Renal cortex interstitium (tissue), 11 donors: ENCODE results near the gene SLC16A2. TPM values are rescaled to one million over a fixed set of nuclear protein-coding genes. Genes with fewer than 3 reads are reported as not detected.
"Not testable (repeated sequence)": the region's sequence is repeated elsewhere in the genome, so short reads cannot be mapped to it uniquely, and the experiment has no call there.

Source experiments
- DNase-seq, 11 donors: peaks; one replicate each; pipeline ENCODE4 v3.0.0-alpha.2; 2013; ENCODE audit warnings: low read depth in 9 of 11, low spot score in 4 of 11; ENCODE audit errors: extremely low read depth in 1 of 11
- polyA plus RNA-seq, 3 donors: library from polyadenylated mRNA; unstranded; fragments of 120-200 nt; gene quantifications; one replicate each; pipeline ENCODE4 v1.2.1, GENCODE V29; 2013; ENCODE audit not compliant: insufficient read length in 3 of 3

SLC16A2 gene
- polyA plus RNA-seq, 3 donors: 27.4 to 33.0 (median 28.8) TPM

DNA sequence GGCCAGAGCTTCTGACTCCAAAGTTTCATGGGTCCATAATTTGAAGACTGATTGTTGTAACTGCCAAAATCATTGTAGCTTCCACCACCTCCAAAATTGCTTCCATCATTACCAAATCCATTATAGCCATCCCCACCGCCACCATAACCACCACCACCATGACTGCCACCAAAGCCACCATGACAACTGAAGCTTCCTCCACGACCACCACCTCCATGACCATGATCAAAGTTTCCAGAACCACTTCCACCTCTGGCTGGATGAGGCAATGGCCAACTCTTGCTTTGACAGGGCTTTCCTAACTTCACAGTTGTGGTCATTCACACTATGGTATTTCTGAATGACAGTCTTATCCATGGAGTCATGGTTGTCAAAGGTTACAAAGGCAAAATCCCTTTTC lies 51.8 kb downstream of the SLC16A2 start:
- DNase-seq: not testable (repeated sequence)

DNA sequence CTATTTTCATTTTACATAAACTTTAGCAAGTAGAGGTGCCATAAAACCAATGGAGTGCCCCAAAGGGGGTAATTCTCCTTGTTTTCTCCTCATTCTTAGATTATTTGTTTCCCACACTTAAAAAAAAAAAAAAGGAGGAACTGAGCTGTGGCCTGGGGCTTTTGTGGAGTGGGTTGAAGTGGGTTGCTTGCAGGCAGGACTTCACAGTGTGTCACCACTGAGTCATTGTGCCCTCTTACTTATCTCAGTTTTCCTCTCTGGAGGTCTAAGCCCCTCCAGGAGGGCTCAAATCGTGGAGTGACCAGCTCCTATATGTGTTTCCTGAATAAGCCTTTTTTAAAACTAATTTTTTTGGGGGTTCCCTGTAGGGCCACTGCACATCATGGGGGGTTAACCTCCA lies 69.0 kb downstream of the SLC16A2 start:
- DNase-seq: no peak

DNA sequence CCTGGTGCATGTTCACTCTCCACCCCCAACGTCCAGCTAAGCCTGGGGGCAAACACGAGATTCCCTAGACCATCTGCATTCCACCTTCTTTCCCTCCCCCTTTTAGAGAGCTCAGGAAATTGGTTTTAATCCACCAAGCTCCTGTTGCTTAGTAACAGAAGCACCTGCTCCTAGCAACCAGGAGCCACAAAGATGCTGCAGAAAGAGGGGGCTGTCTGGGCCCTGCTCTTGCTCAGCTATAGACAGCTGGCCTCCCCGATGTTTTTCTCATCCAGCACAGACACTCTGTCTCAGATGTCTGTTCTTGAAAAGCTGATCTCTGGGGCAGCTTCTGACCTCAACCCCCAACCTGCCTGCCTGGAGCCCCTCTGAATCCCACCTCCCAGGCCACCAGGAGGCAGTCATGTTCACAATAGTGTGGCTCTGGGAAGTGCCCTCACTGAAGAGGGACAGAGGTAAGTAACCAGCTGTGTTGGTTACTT lies 71.5 kb downstream of the SLC16A2 start:
- DNase-seq: no peak

DNA sequence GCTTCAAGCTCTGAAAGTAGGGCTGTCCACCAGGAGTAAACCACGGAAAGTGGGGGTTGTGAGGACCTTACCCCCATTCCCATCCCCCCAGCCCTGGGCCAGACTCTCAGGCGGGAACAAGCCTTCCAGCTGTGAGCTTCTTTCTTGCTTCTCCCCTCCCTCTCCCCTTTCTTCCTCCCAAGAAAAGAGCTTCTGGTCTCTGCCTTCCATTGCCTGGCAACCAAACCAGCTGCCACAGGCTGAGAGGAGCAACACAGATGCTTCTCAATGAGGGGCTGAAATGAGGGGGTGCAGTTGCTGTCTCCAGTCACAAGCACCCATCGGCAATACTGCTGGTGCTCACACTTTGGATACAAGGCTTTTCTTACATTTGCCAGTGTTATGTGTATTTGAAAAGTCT lies 72.5 kb downstream of the SLC16A2 start:
- DNase-seq: no peak

DNA sequence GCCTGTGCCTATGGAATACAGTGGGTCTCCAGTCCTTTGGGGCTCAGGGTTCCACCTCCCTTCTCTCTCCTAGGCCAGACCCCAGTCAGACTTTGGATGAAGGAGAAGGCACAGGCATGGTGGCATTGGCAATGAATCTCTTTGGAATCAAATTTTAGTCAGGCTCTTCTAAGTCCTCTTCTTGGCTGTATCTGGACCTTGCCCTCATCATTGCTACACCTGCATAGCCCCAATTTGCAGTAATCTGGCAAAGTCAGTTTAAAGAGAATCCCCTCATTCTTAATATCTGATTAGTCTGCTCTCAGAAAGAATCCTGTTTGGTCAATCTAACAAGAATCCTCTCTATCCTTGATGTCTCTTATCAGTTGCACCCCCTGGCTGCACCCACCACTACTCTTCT lies 77.6 kb downstream of the SLC16A2 start:
- no peak for DNase-seq

DNA sequence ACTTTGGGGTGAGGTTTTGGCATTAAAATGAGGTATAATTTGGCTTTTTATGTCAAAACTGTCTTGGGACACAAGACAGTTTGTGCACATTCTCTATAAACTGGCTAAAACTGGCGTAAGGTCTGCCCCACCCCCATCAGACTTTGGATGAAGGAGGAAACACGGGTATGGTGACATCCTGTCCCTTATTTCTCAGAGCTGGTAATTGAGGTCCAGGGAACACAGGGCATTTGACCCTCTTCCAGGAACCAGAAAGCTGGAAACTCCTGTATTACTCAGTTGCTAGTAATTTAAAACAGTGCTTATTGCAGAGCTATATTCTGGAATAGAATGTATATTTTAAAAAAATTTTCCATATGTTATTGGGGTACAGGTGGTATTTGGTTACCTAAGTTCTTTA lies 78.8 kb downstream of the SLC16A2 start:
- no peak for DNase-seq

DNA sequence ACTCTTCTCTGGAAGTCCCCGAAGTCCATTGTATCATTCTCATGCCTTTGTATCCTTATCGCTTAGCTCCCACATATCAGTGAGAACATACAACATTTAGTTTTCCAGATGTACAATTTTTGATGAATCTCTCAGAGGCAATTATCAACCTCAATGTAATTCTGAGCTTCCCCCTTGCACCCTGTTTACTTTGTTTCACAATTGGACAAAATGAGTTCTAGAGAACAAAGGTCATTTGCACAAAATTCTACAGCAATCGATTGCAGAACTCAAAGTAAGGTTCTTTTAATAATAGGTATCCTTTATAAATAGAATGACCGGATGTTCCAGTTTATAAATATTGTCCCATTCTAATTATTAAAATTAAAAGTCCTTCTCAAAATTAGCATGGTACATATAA lies 79.3 kb downstream of the SLC16A2 start:
- DNase-seq: no peak

DNA sequence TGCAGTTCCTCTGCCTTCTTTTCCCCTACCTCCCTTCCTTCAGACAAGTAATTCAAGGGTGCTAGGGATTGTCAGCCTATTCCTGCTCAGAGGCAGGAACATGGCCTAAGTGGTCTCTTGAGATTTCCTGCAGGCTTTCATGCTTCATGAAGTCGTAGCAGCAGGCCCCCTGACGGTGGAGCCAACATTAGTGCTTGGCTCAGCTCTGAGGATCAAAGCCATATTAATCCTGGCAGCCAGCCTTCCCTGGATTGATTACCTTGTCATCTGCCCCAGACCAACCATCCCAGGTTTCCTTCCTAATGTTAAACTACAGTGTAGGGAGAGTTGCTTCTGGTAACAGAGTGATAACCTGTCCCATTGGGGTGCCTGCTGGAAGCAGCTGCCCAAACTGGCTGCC lies 84.1 kb downstream of the SLC16A2 start:
- DNase-seq: no peak

DNA sequence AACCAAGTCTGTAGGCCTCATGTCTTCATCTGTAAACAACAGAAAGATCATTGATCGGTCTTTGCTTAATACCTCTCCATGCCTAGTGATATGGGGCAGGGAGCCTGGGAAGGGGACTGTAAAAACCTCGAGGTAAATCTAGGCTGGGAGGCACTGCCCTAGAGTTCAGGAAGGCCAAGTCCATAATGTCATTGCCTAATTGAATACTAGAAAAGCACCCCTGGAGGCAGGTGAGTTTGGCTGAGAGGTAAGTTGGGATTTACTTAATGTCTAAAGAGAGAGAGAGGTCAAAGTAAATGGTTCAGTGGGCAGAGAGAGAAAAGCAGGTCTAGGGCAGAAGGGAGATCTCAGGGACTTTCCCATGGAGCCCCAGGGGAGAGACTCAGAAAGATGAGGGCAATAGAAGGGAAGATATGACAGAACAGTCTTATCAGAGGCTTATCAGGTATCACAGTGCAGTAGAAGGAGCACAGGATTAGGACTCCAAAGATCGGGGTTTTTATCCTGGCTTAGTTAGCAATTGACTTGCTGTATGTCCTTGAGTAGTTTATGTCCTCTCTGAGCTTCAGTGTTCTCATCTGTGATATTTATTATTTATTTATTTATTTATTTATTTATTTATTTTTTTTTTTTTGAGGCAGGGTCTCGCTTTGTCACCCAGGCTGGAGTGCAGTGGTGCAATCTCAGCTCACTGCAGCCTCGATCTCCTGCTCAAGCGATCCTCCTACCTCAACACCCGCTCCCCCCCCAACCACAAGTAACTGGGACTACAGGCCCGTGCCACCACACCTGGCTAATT lies 85.2 kb downstream of the SLC16A2 start:
- no peak for DNase-seq

DNA sequence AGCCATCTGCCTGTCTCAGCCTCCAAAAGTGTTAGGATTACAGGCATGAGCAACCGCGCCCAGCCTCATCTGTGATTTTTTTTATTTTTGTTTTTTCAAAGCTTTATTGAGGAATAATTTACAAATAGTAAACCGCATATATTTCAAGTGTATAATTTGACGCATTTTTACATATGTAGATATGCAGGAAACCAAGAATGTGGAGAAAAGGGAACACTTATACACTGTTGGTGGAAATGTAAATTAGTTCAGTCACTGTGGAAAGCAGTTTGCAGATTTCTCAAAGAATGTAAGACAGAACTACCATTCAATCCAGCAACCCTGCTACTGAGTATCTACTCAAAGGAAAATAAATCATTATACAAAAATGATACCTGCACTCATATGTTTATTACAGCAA lies 85.9 kb downstream of the SLC16A2 start:
- DNase-seq: no peak

DNA sequence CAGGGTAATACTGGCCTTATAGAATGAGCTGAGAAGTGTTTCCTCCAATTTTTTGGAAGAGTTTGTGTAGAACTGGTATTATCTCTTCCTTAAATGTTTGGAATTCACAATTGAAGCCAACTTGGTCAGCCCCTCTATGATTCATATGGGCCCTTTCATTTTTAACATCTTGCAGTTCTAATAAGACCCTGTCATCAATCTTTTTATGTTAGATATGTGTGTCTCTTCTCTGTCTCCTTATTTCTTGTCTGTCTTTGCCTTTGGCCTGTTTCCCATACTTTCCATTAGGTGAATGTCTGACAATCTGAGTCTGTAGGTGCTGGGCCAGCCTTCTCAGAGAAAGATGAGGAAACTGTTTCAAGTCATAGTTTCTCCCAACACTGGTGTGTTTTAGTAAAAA lies 88.7 kb downstream of the SLC16A2 start:
- DNase-seq: no peak

DNA sequence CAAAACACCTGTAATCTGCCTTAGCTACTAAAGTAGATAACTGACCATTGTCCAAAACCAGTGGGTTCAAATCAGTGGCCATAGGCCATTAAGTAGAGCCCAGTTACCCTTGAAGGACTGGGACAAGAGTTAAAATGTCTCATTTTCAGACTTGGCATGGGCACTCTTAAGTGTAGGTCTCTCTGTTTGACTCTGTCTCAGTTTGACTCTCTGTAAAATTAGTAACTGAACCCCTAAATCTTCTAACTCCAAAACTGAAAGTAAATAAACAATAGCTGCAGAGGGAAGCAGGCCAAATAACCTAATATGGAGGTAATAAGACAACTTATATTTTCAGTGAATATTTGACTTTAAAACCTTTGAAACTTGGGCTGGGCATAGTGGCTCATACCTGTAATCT lies 89.1 kb downstream of the SLC16A2 start:
- no peak for DNase-seq

DNA sequence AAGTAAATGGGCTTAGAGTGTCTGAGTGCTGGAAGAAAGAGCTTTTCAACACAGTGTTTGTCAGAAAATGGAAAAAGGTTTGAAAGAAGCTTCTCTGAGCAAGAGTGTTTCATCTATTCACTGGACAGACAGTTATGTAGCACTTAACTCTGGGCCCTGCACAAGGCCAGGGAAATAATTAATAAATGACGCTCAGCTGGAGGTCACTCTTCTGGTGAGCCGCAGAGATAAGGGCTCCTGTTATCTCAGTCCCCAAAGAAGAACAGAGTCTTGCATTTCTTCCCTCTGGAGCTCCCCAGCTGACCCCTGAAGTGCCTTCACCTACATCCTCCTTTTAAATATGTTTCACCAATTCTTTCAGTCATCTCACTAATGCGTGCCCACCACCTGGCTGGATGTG lies 90.4 kb downstream of the SLC16A2 start:
- DNase-seq: no peak

DNA sequence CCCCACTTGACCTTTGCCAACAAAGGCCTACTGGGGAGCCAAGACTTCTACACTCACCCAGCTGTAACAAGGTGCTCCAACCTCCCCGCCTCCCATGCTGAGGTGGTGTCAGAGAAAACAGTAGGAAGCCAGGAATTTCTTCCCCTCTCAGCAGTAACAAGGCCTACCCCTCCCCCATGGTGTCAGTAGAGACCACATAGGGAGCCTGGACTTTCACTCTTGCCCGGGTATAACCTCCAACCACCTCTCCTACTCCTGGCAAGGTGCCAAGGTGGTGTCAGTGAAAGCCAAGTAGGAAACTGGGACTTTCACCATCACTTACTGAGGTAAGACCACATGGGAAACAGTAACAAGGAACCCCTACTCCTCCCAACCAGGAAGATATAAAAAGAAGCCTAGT lies 93.1 kb downstream of the SLC16A2 start:
- no peak for DNase-seq

DNA sequence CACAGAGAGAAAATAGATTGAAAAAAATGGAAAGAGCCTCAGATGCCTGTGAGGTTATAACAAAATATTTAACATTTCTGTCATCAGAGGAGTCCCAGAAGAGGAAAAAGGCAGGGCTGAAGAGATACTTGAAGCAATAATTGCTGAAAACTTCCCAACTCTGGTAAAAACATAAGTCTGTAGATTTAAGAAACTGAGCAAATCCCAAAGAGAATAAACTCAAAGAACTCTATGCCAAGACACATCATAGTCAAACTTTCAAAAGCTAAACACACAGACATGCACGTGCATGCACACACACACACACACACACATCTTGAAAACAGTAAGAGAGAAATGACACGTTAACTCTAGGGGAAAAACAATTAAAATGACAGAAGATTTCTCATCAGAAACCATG lies 94.1 kb downstream of the SLC16A2 start:
- no peak for DNase-seq

DNA sequence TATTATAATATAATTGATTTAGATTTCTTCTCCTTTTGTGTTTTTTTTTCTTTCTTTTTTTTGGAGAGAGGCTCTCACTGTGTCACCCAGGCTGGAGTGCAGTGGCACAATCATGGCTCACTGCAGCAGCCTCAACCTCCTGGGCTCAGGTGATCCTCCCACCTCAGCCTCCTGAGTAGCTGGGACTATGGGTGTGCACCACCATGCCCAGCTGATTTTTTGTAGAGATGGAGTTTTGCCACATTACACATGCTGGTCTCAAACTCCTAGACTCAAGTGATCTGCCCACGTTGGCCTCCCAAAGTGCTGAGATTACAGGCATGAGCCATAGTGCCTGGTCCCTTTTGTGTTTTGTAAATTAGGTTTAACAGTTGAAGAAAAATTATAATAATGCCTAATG lies 94.7 kb downstream of the SLC16A2 start:
- DNase-seq: not testable (repeated sequence)

DNA sequence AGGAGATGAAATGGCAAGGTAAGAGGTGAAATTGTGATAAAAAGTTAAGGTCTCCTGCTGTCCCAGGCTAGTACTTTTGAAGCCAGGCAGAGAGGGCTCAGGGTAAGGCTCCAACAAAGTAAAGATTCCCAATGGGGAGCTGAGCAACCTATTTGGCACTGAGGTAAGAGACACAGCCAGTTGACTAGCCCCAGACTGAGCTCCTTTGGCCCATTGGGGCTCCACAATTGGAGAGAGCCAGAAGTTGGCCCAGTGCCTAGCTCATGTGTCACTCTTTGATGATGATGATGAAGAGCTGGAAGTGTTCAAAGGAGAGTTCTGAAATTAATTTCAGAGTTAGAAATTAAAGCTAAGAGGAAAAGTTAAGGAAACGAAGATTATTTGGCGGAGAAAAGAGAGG lies 98.6 kb downstream of the SLC16A2 start:
- DNase-seq: no peak

DNA sequence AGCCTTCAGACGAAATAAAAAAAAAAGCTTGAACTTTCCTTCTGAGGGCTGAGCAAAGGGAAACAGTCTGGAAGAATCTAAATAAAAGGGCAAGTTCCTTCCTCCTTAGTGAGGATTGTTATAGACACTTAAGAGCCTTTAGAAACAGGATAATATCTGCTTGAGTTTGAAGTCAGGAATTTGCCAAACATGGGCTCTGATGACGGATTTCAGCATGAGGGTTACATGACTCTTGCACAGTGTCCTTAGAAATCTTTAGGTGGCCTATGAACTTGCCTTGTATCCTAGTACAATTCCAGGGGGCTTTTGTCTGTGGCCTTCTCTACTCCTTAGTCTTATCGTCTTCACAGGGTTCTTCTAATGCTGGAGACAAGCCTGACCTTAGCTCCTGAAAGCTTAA lies 99.0 kb downstream of the SLC16A2 start:
- no peak for DNase-seq

DNA sequence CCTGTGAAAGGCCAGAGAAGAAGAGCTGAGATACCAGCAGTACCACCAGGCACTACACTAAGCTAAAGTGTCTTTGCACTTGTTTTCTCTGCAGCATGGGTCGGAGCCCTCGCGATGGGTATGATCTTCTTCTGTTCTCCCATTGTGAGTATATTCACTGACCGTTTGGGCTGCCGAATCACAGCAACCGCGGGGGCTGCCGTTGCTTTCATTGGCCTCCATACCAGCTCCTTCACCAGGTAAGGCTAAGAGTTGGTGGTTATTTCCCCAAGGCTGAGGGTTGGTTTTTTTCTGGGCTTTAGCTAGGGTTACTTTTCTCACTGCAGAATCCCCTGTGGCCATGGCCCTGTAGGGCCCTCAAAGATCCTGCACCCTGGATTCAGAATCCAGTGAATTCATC lies 99.6 kb downstream of the SLC16A2 start:
- DNase-seq: no peak

DNA sequence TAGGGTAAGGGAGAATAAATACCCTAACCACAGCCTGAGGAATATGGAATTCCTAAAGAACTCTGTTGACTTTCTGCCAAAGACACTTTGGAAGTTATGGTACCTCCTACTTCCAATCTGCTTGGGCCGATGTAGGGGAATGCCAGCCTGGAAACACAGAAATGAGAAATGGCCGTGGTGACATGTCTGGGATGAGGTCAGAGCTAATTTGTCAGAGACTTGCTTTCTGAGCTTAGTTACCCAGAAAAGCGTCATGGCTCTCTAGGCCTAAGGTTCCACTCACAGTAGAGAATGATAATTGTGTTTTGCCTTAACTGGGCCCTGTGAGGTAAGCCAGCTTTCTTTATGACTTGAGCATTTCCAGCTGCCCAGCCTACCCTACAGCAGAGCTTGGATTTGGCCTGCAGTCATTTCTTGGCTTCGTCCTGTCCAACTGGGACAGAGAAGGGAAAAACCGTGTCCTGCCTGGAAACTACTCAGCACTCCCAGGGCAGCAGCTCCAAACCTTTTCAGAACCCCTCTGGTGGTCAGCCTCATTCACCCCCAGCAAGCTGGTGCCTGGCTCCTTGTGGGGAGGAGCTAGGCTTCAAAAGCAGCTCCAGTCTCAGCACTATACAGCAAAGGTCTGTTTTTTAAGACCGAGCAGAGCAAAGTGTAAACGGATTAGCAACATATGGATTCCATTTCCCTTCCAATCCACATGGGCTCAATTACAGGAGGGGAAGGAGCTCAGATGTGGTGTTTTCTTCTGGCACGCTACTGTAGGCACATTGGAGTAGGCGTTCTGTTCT lies 100.9 kb downstream of the SLC16A2 start:
- DNase-seq: peak in 6 of 11 donors; percentile 26 to 52 (median 42)
